Measurements from ENCODE around the gene MOGAT3.

GRCh38 chr7:101151908-101152651 is 48.8 kb downstream of the MOGAT3 start:
- TF ChIP-seq EZH2 (IDR thresholded peaks at IDR 0.05; ENCODE audit: borderline replicate concordance, low read length) (no peak), CTCF (IDR thresholded peaks at IDR 0.05; ENCODE audit: low read length) (no peak)

Data from OCI-LY1 (cell line).